Esophagus squamous epithelium (tissue), 4 donors: Measurements from ENCODE around the gene REPIN1.

Experiments used
- CTCF ChIP-seq, 6 experiments: fragments of 450-650 bp in 4 of 6; fragments of 200-600 bp in 2 of 6; sonication (generic) in 2 of 6; IDR thresholded peaks; one replicate each; pipeline ENCODE4 v1.5.1; 2016 to 2019; ENCODE audit warnings: antibody characterized with exemption in 6 of 6, mild to moderate bottlenecking in 4 of 6, moderate library complexity in 4 of 6
- POLR2A ChIP-seq, 4 donors: fragments of 450-650 bp; IDR thresholded peaks; one replicate each; pipeline ENCODE4 v1.6.1; 2017; ENCODE audit warnings: antibody characterized with exemption in 4 of 4, mild to moderate bottlenecking in 4 of 4, moderate library complexity in 3 of 4

- peak in 1 of 6 experiments; percentile 7 for TF ChIP-seq CTCF (IDR thresholded peaks at IDR 0.05)
- peak in 2 of 4 donors; percentile 79 to 89 for TF ChIP-seq POLR2A (IDR thresholded peaks at IDR 0.05)
Observed at GRCh38 chr7:150378853-150379440, 10.3 kb downstream of the REPIN1 start, which contains the start of gene ZNF775.
